HepG2 (cell line): ENCODE measurements around the gene TTF2. TPM values are rescaled to one million over a fixed set of nuclear protein-coding genes. Genes with fewer than 3 reads are reported as not detected.

Experiments
- ATAC-seq: fragments of 200-7000 bp; cut with Tn5 transposase; 3 replicates; pipeline ENCODE4 v1.9.1; 2020; ENCODE audit warnings: mild to moderate bottlenecking, moderate library complexity
- BruUV-seq: library from RNA; stranded (reverse); fragments of 400-500 nt; replicated peaks from 2 replicates; lab custom pipeline; 2021; lab: Mats Ljungman, UMichigan
- CTCF ChIA-PET: fragments of 300-600 bp; formaldehyde crosslinking; extraction: SDS; loops from one replicate; lab custom pipeline; 2021; ENCODE audit warnings: low total read pairs, inconsistent platforms, low intra/inter-chr PET ratio; lab: Yijun Ruan, JAX
- POLR2A ChIA-PET: fragments of 350-600 bp; sonication (Branson Sonifier 250); formaldehyde crosslinking; loops from one replicate; lab custom pipeline; 2020; ENCODE audit warnings: antibody characterized with exemption, inconsistent platforms; lab: Yijun Ruan, JAX
- DNase-seq: peaks from one replicate; pipeline ENCODE4 v3.0.0-alpha.2; 2015; ENCODE audit warnings: low spot score
- FAIRE-seq: peaks from 3 replicates; lab custom pipeline; 2011; peaks lifted over from hg19 to GRCh38; lab: Jason Lieb, UNC
- H2AFZ ChIP-seq: one replicate; pipeline ENCODE4 v1.6.1; 2011; ENCODE audit warnings: low read length, inconsistent platforms
- H3K27ac ChIP-seq: fragments of 300-600 bp; 3 replicates; pipeline ENCODE4 v1.8.0; 2011; ENCODE audit warnings: mixed run types, mild to moderate bottlenecking, mixed read lengths, low read length, inconsistent platforms; ENCODE audit not compliant: insufficient read depth; ENCODE audit errors: extremely low read length
- H3K27me3 ChIP-seq, 2 experiments: fragments of 200-600 bp in 1 of 2; 2 replicates in 1 of 2; 3 replicates in 1 of 2; pipeline versions ENCODE4 v1.6.0 to v1.8.0; 2011; ENCODE audit warnings: low read length in 2 of 2, mild to moderate bottlenecking in 2 of 2, moderate library complexity in 2 of 2, inconsistent platforms in 1 of 2; ENCODE audit not compliant: insufficient read depth in 2 of 2, control insufficient read depth in 1 of 2
- H3K36me3 ChIP-seq, 2 experiments: fragments of 200-600 bp in 1 of 2; replicated peaks in 1 of 2; 2 replicates in 1 of 2; 3 replicates in 1 of 2; pipeline versions ENCODE4 v1.5.1 to v1.8.0; 2011; ENCODE audit warnings: low read length in 2 of 2, inconsistent platforms in 1 of 2; ENCODE audit not compliant: insufficient read depth in 2 of 2, control insufficient read depth in 1 of 2
- H3K4me1 ChIP-seq: 2 replicates; pipeline ENCODE4 v1.5.1; 2012; ENCODE audit warnings: low read length, inconsistent platforms; ENCODE audit not compliant: insufficient read depth
- H3K4me2 ChIP-seq: 2 replicates; pipeline ENCODE4 v1.6.0; 2011; ENCODE audit warnings: low read depth, low read length, inconsistent platforms
- H3K4me3 ChIP-seq, 3 experiments: fragments of 200-600 bp in 1 of 3; sonication (generic), shearing (Covaris generic) in 1 of 3; replicated peaks in 1 of 3; 2 replicates each; pipeline ENCODE4 v1.5.1; 2011 to 2016; ENCODE audit warnings: low read length in 3 of 3, inconsistent platforms in 2 of 3, low read depth in 2 of 3, mild to moderate bottlenecking in 2 of 3, control low read depth in 1 of 3, mixed read lengths in 1 of 3; ENCODE audit not compliant: insufficient read depth in 1 of 3
- H3K79me2 ChIP-seq: one replicate; pipeline ENCODE4 v1.6.1; 2011; ENCODE audit warnings: low read length, inconsistent platforms; ENCODE audit not compliant: insufficient read depth
- H3K9ac ChIP-seq: 2 replicates; pipeline ENCODE4 v1.6.0; 2011; ENCODE audit warnings: mild to moderate bottlenecking, low read depth, low read length, inconsistent platforms; ENCODE audit not compliant: insufficient read depth
- H3K9me3 ChIP-seq: 2 replicates; pipeline ENCODE4 v1.5.1; 2012; ENCODE audit warnings: mild to moderate bottlenecking, low read length
- H4K20me1 ChIP-seq: 2 replicates; pipeline ENCODE4 v1.6.0; 2011; ENCODE audit warnings: inconsistent platforms, mild to moderate bottlenecking, low read length, moderate library complexity; ENCODE audit not compliant: insufficient read depth
- ARHGAP35 ChIP-seq: sonication (generic); formaldehyde crosslinking; IDR thresholded peaks from 2 replicates; pipeline ENCODE4 v1.9.0; 2022; ENCODE audit warnings: mild to moderate bottlenecking, inconsistent platforms, moderate library complexity, missing genetic modification reagents, borderline replicate concordance
- CREM ChIP-seq, 2 experiments: sonication (generic) in 1 of 2; formaldehyde crosslinking in 1 of 2; IDR thresholded peaks; 2 replicates each; pipeline versions ENCODE4 v1.4.0 to v1.6.1; 2016 to 2020; ENCODE audit warnings: antibody characterized with exemption in 1 of 2, mild to moderate bottlenecking in 1 of 2, missing genetic modification reagents in 1 of 2
- DRAP1 ChIP-seq: IDR thresholded peaks from 2 replicates; pipeline ENCODE4 v1.6.1; 2016; ENCODE audit warnings: missing genetic modification reagents, missing compliant biosample characterization
- GLI4 ChIP-seq: sonication (generic); formaldehyde crosslinking; IDR thresholded peaks from 2 replicates; pipeline ENCODE4 v1.5.1; 2020; ENCODE audit warnings: missing genetic modification reagents, mild to moderate bottlenecking, moderate library complexity, borderline replicate concordance
- NFE2L2 ChIP-seq: fragments of 150-350 bp; IDR thresholded peaks from 2 replicates; pipeline ENCODE4 v1.6.1; 2014; ENCODE audit warnings: low read length
- STAG1 ChIP-seq: sonication (generic); formaldehyde crosslinking; IDR thresholded peaks from 2 replicates; pipeline ENCODE4 v1.4.0; 2020; ENCODE audit warnings: missing genetic modification reagents
- TFDP2 ChIP-seq: sonication (generic); formaldehyde crosslinking; IDR thresholded peaks from 2 replicates; pipeline ENCODE4 v1.4.0; 2020; ENCODE audit warnings: missing genetic modification reagents
- ZNF280B ChIP-seq: sonication (generic); formaldehyde crosslinking; IDR thresholded peaks from 2 replicates; pipeline ENCODE4 v1.5.0; 2020; ENCODE audit warnings: missing genetic modification reagents, mild to moderate bottlenecking, borderline replicate concordance
- ZNF513 ChIP-seq: sonication (generic); formaldehyde crosslinking; conservative IDR thresholded peaks from 2 replicates; pipeline ENCODE4 v1.5.0; 2020; ENCODE audit warnings: missing genetic modification reagents
- WGBS: methylation state at CpG from one replicate; pipeline ENCODE4 v1.1.6; 2017; ENCODE audit warnings: low lambda C conversion rate; 5-methylcytosine and 5-hydroxymethylcytosine counted together
- in situ Hi-C: cut with HindIII; loops from 2 replicates; pipeline ENCODE4 v1.10.0; 2017; ENCODE audit warnings: low pct_unique_long_range_greater_than_20kb; ENCODE audit not compliant: extremely low pct_ligation_motif_present
- intact Hi-C: fragments of 100-400 bp; cut with micrococcal nuclease; formaldehyde crosslinking; loops from one replicate; pipeline ENCODE4 v1.10.0; 2022; ENCODE audit not compliant: unreplicated experiment
- polyA plus RNA-seq, 8 experiments: library from polyadenylated mRNA; depleted of rRNA in 3 of 8; stranded (reverse) in 7 of 8; unstranded in 1 of 8; fragments of >200 nt; fragmentation: Illumina TruSeq in 4 of 8; extraction: Trizol in 4 of 8; gene quantifications; 2 replicates each; pipeline versions ENCODE4 v1.2.1 to v1.2.3, GENCODE V29; 2011 to 2016; ENCODE audit warnings: low read depth in 4 of 8, missing spikeins in 1 of 8, mixed read lengths in 1 of 8; ENCODE audit not compliant: insufficient read depth in 1 of 8
- total RNA-seq, 5 experiments: library from RNA; depleted of rRNA; stranded (reverse); fragments of >200 nt; fragmentation: Illumina TruSeq; extraction: Trizol; gene quantifications; 2 replicates each; pipeline ENCODE4 v1.2.3, GENCODE V29; 2016; ENCODE audit warnings: low read depth in 1 of 5
- TF ChIP-seq, protein P1 (sequence below): sonication (generic); formaldehyde crosslinking; IDR thresholded peaks from 2 replicates; pipeline ENCODE4 v1.8.1; 2022; ENCODE audit warnings: low read depth, mild to moderate bottlenecking, missing genetic modification reagents

Gene TTF2
- total and polyA plus RNA-seq, 2 of the 13 experiments (the other 11 are each of a cell fraction or from before 2014, with no cell fraction given), result 12.8 to 48.9 TPM

DNA sequence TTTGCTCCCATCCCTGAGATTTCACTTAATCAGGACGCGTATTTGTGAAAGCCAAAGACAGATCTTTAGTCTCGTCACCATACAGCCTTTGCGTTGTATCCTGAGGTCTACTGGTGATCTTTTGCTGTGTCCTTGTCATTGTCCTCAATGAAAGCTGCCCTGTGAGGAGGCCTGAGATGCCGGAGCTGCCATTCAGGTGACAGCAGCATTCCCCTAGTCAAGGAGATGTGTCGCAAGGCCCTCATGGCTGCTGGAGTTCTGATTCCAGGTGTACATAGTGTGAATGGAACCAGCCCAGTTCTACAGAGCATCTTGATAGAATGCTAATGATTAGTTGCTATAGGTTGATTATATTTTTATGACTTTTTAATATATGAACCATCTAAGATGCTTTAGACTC lies 24.1 kb downstream of the TTF2 start (continued):
- TF ChIP-seq TFDP2, result no peak
- TF ChIP-seq ZNF513, result no peak
- TF ChIP-seq, protein P1, sequence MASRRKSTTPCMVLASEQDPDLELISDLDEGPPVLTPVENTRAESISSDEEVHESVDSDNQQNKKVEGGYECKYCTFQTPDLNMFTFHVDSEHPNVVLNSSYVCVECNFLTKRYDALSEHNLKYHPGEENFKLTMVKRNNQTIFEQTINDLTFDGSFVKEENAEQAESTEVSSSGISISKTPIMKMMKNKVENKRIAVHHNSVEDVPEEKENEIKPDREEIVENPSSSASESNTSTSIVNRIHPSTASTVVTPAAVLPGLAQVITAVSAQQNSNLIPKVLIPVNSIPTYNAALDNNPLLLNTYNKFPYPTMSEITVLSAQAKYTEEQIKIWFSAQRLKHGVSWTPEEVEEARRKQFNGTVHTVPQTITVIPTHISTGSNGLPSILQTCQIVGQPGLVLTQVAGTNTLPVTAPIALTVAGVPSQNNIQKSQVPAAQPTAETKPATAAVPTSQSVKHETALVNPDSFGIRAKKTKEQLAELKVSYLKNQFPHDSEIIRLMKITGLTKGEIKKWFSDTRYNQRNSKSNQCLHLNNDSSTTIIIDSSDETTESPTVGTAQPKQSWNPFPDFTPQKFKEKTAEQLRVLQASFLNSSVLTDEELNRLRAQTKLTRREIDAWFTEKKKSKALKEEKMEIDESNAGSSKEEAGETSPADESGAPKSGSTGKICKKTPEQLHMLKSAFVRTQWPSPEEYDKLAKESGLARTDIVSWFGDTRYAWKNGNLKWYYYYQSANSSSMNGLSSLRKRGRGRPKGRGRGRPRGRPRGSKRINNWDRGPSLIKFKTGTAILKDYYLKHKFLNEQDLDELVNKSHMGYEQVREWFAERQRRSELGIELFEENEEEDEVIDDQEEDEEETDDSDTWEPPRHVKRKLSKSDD (CRISPR knock-in tag), result no peak
- no peak for TF ChIP-seq ZNF280B (CRISPR knock-in tag)

DNA sequence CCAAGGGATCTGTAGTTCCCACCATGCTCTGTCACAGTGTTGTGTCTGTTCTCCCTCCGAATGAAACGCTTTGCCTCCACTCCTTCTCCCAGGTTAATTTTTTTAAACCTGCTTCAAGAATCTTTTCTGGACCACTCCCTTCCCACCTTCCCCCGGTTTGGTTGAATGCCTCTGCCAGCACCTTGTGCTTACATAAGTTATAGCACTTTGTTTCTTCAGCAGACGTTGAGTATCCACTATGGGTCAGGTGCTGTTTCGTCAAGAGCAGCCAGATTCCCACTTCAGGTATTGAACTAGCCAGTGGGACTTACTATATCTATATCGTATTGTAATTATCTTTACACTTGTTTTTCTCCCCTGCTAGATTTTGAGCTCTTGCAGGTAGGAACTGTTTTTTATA lies 27.6 kb downstream of the TTF2 start:
- H3K27ac ChIP-seq, result no peak overlapping the region
- POLR2A ChIA-PET, result no interaction called here
- no peak overlapping the region for H2AFZ ChIP-seq
- no TSS peak for BruUV-seq
- peaks cover 9 to 23% of the 10 kb centered on the region in 2 experiments; a peak in 4 of 5 replicates for H3K36me3 ChIP-seq
- H3K27me3 ChIP-seq, result no peaks in the 10 kb centered on the region
- no peak for ATAC-seq
- no peak overlapping the region for H3K4me2 ChIP-seq
- no peaks in the 10 kb centered on the region for H3K4me1 ChIP-seq
- CTCF ChIA-PET, result no interaction called here
- WGBS, result 96% methylated on average over 6 of the region's 6 CpGs
- in situ Hi-C loops, result no loop called here
- no peaks in the 10 kb centered on the region for H3K9me3 ChIP-seq
- intact Hi-C loops, result no loop called here
- H3K79me2 ChIP-seq, result no peaks in the 10 kb centered on the region
- no peak for FAIRE-seq
- H3K9ac ChIP-seq, result no peak overlapping the region
- H4K20me1 ChIP-seq, result no peaks in the 10 kb centered on the region
- no peak overlapping the region for H3K4me3 ChIP-seq
- no peak for DNase-seq
- TF ChIP-seq DRAP1 (CRISPR knock-in tag) (no peak), GLI4 (CRISPR knock-in tag) (no peak), NFE2L2 (no peak), CREM (IDR thresholded peaks at IDR 0.05) (no peak), CREM (CRISPR knock-in tag; IDR thresholded peaks at IDR 0.05) (no peak), ARHGAP35 (no peak), STAG1 (CRISPR knock-in tag) (no peak)
